GM18511 (cell line): ENCODE measurements around the gene HES7.
"Not testable (repeated sequence)": the region's sequence is repeated elsewhere in the genome, so short reads cannot be mapped to it uniquely, and the experiment has no call there.

ENCODE experiments used
- ATAC-seq: cut with Tn5 transposase; IDR thresholded peaks from one replicate; pipeline ENCODE4 v1.9.1; 2021; ENCODE audit warnings: mild to moderate bottlenecking, moderate library complexity; ENCODE audit not compliant: unreplicated experiment

The HES7 gene

DNA sequence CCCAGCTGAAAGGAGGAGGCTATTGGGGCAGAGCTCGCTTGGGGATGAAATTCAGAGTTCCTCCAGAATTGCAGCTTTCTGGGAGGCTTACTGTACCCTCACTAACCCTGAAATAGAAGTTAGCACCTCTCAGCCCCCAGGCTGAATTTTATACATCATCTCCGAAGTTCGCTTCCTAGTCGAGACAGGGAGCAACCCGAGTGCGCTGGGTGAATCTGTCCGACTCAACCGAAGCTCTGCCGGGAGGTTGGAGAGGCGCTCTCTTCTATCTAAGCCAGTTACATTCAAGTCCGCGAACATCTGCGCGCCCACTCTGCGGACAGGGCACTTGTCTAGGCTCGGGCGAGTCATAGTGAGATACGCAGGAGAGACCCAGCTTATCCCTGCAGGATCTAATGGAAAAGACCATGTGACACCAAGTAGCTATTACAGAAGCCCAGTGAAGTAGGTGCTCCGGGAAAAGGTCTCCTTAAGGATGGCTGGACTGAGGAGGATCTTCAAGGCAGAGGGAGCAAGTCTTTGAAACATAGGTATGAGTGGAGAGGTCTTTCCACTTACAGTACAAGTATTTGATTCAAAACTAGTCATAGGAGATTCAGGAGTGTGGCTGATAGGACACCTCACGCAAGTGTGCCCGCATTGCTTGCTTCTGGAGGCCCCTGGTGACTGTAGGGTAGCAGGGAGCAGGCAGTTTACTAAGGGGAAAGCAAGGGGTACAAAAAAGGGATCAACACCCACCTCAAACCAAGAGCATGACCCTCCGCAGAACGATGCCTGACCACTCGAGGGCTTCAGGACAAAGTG, 646 bp upstream of the HES7 start:
- no peak for ATAC-seq

DNA sequence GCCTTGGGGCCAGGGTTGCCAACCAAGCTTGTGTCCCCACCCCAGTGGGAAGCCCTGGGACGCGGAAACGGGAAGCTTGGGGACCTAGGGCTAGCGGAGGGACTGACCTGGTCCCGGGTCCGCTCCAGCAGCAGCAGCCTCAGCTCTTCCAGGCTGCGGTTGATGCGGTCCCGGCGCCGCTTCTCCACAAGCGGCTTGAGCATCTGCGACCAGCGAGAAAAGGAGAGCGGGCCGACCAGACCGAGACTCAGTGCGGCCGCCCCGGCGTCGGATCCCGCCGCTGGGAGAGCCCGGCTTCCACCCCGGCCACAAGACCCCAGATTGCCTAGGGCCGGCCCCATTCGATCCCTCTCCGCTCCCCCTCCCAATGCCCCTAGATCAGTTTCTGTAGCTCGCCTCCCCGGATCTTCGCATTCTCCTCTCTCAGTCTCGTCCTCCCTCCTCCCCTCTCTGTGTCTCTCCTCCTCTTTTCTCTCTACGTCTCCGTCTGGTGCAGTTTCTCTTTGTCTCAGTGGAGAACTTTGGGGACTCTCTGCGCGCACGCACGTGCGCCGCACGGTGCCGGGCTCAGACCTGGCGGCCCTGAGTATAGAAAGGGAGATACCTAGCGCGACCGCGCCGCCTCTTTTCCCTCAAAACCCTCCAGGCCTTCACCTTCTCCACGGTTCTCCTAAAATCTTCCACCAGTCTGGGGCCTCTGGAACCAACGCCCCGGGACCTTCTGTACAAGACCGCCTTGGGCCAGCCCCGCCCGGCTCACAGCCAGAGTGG, 797 bp downstream of the HES7 start:
- no peak for ATAC-seq

GRCh38 chr17:8122422-8122923, 1.4 kb downstream of the HES7 start:
- no peak for ATAC-seq

DNA sequence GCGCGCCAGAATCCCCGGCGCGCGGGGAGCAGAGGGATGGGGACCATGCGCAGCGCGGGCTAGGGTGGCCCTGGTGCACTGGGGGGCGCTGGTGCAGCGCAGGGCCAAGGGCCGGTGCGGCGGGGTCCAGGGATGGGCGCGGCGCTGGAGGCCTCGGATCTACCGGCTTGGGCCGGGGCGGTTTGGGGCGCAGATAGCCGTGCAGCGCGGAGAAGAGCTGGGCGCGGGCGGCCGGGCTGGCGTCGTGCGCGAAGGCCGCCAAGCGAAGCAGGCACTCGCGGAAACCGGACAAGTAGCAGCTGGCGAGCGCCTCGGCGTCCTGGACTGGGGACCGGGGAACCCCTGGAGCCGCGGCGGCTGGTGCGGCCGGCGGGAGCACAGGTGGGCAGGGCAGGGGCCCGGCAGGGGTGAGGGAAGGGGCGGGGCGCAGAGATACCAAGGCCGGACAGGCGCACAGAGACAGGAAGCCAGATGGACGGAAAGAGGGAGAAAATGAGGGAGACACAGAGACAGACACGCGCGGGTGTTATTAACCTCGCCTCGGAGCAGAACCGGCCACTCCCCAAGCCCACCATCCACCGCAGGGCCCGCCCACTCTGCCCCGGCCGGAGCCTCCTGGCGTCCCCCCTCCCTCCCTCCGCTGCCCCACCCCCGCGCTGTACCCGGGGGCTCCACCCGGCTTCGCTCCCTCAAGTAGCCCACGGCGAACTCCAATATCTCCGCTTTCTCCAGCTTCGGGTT, 2.1 kb downstream of the HES7 start:
- no peak for ATAC-seq

- no peak for ATAC-seq
Measured at GRCh38 chr17:8121407-8121680, 2.6 kb downstream of the HES7 start.

- ATAC-seq = no peak
Measured at GRCh38 chr17:8120520-8121406, 3.1 kb downstream of the HES7 start.

- peak; percentile 35 for ATAC-seq
Measured at GRCh38 chr17:8119581-8120519, 4.1 kb downstream of the HES7 start.

DNA sequence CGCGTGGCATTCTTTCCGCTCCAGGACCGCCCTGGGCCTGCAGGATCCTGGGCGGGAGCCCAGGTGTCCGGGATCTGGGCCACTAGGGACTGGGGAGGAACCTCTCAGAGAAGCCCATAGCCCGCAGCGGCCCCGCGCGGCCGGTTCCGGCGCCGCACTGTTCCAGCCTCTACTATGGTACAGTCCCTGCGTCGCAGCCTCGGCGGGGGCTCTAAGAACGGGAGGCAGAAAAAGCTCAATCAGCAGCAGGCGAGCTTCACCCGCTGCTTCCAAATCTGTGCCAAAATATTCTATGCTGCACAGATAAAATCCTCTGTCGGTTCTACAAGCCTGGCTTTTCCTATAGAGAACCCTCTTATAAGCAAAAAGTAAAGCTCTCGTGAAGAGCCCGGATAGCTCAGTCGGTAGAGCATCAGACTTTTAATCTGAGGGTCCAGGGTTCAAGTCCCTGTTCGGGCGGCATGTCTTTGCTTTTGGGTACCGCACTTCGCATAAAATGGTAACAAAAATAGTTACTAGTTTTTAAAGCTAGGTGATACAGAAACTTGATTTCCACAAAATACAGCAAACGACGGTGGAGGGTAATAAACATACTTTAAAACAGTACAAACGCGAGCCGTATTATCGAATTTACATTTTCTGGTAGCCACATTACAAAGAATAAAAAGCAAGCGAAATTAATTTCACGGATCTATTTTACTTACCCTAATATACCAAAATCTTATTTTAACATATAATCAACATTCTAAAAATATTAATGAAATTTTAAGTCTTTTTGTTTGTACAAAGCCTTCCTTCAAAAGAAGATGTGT, 4.9 kb downstream of the HES7 start:
- peak; percentile 49 for ATAC-seq

GRCh38 chr17:8117980-8118768, 5.7 kb downstream of the HES7 start, which contains the start of gene ALOXE3:
Gene ALOXE3, minus strand, starts transcription at chr17:8118514. Its CDS starts 524 bp downstream, at chr17:8117990.
- ATAC-seq = no peak

- no peak for ATAC-seq
Measured at GRCh38 chr17:8117367-8117979, 6.4 kb downstream of the HES7 start.

GRCh38 chr17:8116776-8117175, 7.1 kb downstream of the HES7 start:
- no peak for ATAC-seq

- ATAC-seq = no peak
Measured at GRCh38 chr17:8110907-8111306, 13.0 kb downstream of the HES7 start.

GRCh38 chr17:8110456-8110804, 13.5 kb downstream of the HES7 start:
- no peak for ATAC-seq

GRCh38 chr17:8109661-8110455, 14.0 kb downstream of the HES7 start:
- no peak for ATAC-seq

DNA sequence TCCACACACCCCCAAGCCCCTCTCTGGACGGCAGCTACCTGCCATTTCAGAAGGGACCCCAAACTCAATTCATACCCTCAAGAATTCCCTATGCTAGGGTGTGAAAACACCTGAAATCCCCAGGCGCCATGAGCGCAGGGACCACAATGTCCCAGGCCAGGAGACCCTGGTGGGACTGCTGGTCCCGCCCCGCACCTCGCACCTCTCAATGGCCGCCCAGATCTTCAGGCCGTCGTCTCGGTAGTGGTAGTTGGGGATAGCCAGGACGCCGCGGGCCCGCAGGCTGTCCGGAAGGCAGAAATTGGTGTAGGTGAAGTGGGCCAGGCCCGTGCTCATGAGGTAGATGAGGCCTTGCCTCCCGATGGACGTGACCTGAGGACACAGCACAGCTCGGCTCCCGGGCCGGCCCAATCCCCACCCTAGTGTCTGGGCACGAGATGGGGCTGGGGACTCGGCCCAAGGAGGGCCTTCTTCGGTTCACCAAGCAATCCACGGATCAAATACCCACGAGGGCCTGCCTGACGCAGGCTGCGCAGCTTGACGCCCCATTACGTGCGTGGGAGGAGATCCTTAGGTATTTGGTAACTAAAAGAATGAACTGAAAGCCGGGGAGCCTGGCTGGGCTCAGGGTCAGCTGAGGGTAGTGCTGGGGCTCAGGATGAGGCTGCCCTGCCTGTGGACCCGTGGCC, 14.8 kb downstream of the HES7 start:
- no peak for ATAC-seq

DNA sequence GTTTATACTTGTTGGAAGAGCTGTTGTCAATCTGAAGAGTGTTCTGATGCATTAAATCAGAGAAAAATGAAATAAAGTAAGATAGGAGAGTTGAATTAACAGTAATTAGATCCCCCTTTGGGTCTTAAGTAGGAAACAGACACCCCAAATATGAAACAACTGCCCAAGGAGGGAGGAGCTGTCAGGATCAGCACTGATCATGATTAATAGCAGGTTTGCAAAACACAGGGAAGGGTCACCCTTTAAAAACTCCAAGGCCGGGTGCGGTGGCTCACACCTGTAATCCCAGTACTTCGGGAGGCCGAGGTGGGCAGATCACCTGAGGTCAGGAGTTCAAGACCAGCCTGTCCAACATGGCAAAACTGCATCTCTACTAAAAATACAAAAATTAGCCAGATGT, 16.9 kb downstream of the HES7 start:
- ATAC-seq = not testable (repeated sequence)
